A673 (cell line): ENCODE results near the gene LMAN2. TPM values are rescaled to one million over a fixed set of nuclear protein-coding genes. Genes with fewer than 3 reads are reported as not detected.

Experiments used
- BruUV-seq: library from RNA; stranded (reverse); fragments of 400-500 nt; replicated peaks from 2 replicates; lab custom pipeline; 2021; lab: Mats Ljungman, UMichigan
- CTCF ChIA-PET: fragments of 300-600 bp; sonication (Branson Sonifier 250); formaldehyde crosslinking; loops from one replicate; lab custom pipeline; 2022; ENCODE audit warnings: antibody characterized with exemption; lab: Charles Lee
- POLR2A ChIA-PET: fragments of 300-600 bp; sonication (Branson Sonifier 250); formaldehyde crosslinking; loops from one replicate; lab custom pipeline; 2022; ENCODE audit warnings: antibody characterized with exemption; ENCODE audit not compliant: low non-redundant PET; lab: Charles Lee
- DNase-seq: peaks from one replicate; pipeline ENCODE4 v3.0.0-alpha.2; 2015; ENCODE audit warnings: low spot score
- H3K27ac ChIP-seq: fragments of 200-600 bp; sonication (generic); 2 replicates; pipeline ENCODE4 v1.5.1; 2016; ENCODE audit warnings: mixed run types, low read depth, mild to moderate bottlenecking, mixed read lengths, antibody characterized with exemption, low read length; ENCODE audit not compliant: poor library complexity, severe bottlenecking
- H3K27me3 ChIP-seq: fragments of 200-600 bp; sonication (generic); replicated peaks from 2 replicates; pipeline ENCODE4 v1.6.1; 2017; ENCODE audit warnings: mixed run types, low read depth, mild to moderate bottlenecking, mixed read lengths, antibody characterized with exemption, low read length; ENCODE audit not compliant: insufficient read depth, poor library complexity
- H3K36me3 ChIP-seq: fragments of 200-600 bp; sonication (generic); 2 replicates; pipeline ENCODE4 v1.6.1; 2016; ENCODE audit warnings: mixed run types, mild to moderate bottlenecking, mixed read lengths, antibody characterized with exemption, low read length; ENCODE audit not compliant: insufficient read depth, poor library complexity, severe bottlenecking
- H3K4me1 ChIP-seq: fragments of 200-600 bp; sonication (generic); 2 replicates; pipeline ENCODE4 v1.6.1; 2017; ENCODE audit warnings: mixed run types, mild to moderate bottlenecking, mixed read lengths, antibody characterized with exemption, low read length; ENCODE audit not compliant: insufficient read depth, poor library complexity, severe bottlenecking
- H3K4me3 ChIP-seq: fragments of 200-600 bp; sonication (generic); 2 replicates; pipeline ENCODE4 v1.5.1; 2016; ENCODE audit warnings: low read depth, mixed run types, mild to moderate bottlenecking, mixed read lengths, low read length; ENCODE audit not compliant: poor library complexity, severe bottlenecking
- H3K9me3 ChIP-seq: fragments of 200-600 bp; sonication (generic); 2 replicates; pipeline ENCODE4 v1.6.1; 2016; ENCODE audit warnings: mixed run types, low read depth, mild to moderate bottlenecking, mixed read lengths, antibody characterized with exemption, low read length; ENCODE audit not compliant: poor library complexity, severe bottlenecking
- CTCF ChIP-seq: fragments of 300-800, 200-600 bp; sonication (generic); conservative IDR thresholded peaks from 2 replicates; pipeline ENCODE4 v1.5.1; 2017; ENCODE audit warnings: low read depth, mild to moderate bottlenecking, antibody characterized with exemption, low read length, moderate library complexity, mixed read lengths
- EZH2 ChIP-seq: fragments of 200-600 bp; sonication (generic); IDR thresholded peaks from 2 replicates; pipeline ENCODE4 v1.6.1; 2017; ENCODE audit warnings: borderline replicate concordance, low read depth, mild to moderate bottlenecking, mixed read lengths, antibody characterized with exemption, low read length; ENCODE audit not compliant: poor library complexity, severe bottlenecking
- intact Hi-C: fragments of 100-400 bp; cut with micrococcal nuclease; formaldehyde crosslinking; loops from one replicate; pipeline ENCODE4 v1.10.0; 2022; ENCODE audit not compliant: unreplicated experiment
- total RNA-seq: library from RNA; stranded (reverse); gene quantifications from 2 replicates; pipeline ENCODE4 v1.2.3, GENCODE V29; 2021

LMAN2 gene
- total RNA-seq, 1 experiment from 2014 or later = 98.4 TPM

GRCh38 chr5:177293819-177294581 lies 57.5 kb downstream of the LMAN2 start:
- Histone ChIP-seq H3K4me3 (no peak overlapping the region), H3K36me3 (peaks cover 34% of the 10 kb centered on the region), H3K4me1 (no peaks in the 10 kb centered on the region), H3K9me3 (no peaks in the 10 kb centered on the region), H3K27me3 (no peaks in the 10 kb centered on the region), H3K27ac (no peak overlapping the region)
- CTCF ChIA-PET = no interaction called here
- BruUV-seq = no TSS peak
- DNase-seq = no peak
- no peak for TF ChIP-seq EZH2
- TF ChIP-seq CTCF = no peak
- POLR2A ChIA-PET = no interaction called here
- intact Hi-C loops = no loop called here

- intact Hi-C loops = no loop called here
- Histone ChIP-seq H3K9me3 (no peaks in the 10 kb centered on the region), H3K4me1 (no peaks in the 10 kb centered on the region), H3K36me3 (peaks cover 42% of the 10 kb centered on the region), H3K27ac (no peak overlapping the region), H3K4me3 (no peak overlapping the region), H3K27me3 (no peaks in the 10 kb centered on the region)
- BruUV-seq = no TSS peak
- ChIA-PET CTCF (no interaction called here), POLR2A (no interaction called here)
- no peak for DNase-seq
- TF ChIP-seq CTCF (no peak), EZH2 (no peak)
These were observed 59.7 kb downstream of the LMAN2 start for GRCh38 chr5:177291735-177292134.

- TF ChIP-seq CTCF = no peak
- no peak for TF ChIP-seq EZH2
- intact Hi-C loops = no loop called here
- no peaks in the 10 kb centered on the region for H3K27me3 ChIP-seq
- ChIA-PET CTCF (no interaction called here), POLR2A (no interaction called here)
- H3K27ac ChIP-seq = no peak overlapping the region
- BruUV-seq = no TSS peak
- no peaks in the 10 kb centered on the region for H3K9me3 ChIP-seq
- DNase-seq = no peak
- H3K4me3 ChIP-seq = no peak overlapping the region
- H3K36me3 ChIP-seq = peaks cover 45% of the 10 kb centered on the region
- no peaks in the 10 kb centered on the region for H3K4me1 ChIP-seq
These were observed 60.5 kb downstream of the LMAN2 start for GRCh38 chr5:177290816-177291596.
